Measurements from ENCODE around the gene TBC1D22A. TPM values are rescaled to one million over a fixed set of nuclear protein-coding genes. Genes with fewer than 3 reads are reported as not detected.

The TBC1D22A gene
- total RNA-seq, 1 experiment from 2014 or later: 20.9 TPM

DNA sequence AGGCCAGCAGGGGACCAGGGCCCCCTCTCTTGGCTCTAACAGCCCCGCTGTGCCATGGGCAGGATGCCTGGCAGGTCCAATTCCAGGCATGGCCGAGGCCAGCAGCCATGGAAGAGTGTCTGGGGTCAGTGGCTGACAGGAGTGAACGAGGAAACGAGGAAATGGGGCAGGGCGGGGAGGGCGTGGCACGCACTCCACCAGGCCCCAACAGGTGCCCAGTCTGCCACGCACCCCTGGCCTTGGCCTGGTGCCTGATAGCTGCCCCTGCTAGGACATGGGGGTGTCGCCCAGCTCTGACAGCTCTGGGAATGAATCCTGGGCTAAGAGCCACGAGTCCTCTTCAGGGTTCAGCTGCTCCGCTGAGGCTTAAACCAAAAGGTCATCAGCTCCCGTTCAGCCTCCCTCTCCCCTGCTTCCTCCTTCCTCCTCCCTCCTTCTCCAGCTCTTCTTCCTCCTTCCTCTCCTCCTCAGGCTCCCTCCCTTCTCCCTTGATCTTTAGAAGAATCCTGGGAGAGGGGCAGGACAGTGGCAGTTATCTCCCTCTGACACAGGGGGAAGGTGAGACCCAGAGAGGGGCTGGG is 11.5 kb upstream of the TBC1D22A start (continued):
- TF ChIP-seq EZH2 (IDR thresholded peaks at IDR 0.05): no peak
- no peak for TF ChIP-seq MAX (IDR thresholded peaks at IDR 0.05)

- CTCF ChIA-PET: no interaction called here
- peaks cover 6 to 10% of the 10 kb centered on the region in 2 experiments; a peak in 1 of 4 replicates for H3K9me3 ChIP-seq (ENCODE audit: control insufficient read depth in 1 of 2, insufficient read depth in 1 of 2, low read depth in 1 of 2, low read length in 2 of 2)
- ATAC-seq: no peak
- H3K27me3 ChIP-seq (ENCODE audit: insufficient read depth, low read length): no peaks in the 10 kb centered on the region
- H3K79me2 ChIP-seq (ENCODE audit: insufficient read depth, low read length): no peaks in the 10 kb centered on the region
- H3K27ac ChIP-seq (ENCODE audit: low read depth, low read length): no peak overlapping the region
- H3K4me3 ChIP-seq (replicated peaks in 1 of 2; ENCODE audit: low read depth in 1 of 2, low read length in 2 of 2): no peak overlapping the region
- H3K9ac ChIP-seq (ENCODE audit: low read length): no peak overlapping the region
- BruUV-seq (replicated peaks): no TSS peak
- H3K36me3 ChIP-seq (ENCODE audit: control insufficient read depth in 1 of 2, insufficient read depth in 2 of 2, low read length in 2 of 2): no peaks in the 10 kb centered on the region
- H2AFZ ChIP-seq (ENCODE audit: low read depth, low read length, poor library complexity, severe bottlenecking): no peak overlapping the region
- no peak for TF ChIP-seq ZNF274 (IDR thresholded peaks at IDR 0.05; ENCODE audit: low read depth, low read length)
- no peak for TF ChIP-seq SP1 (IDR thresholded peaks at IDR 0.05; ENCODE audit: low read depth)
- TF ChIP-seq YY1 (IDR thresholded peaks at IDR 0.05; ENCODE audit: extremely low read depth, insufficient replicate concordance, low read depth, low read length): no peak
- no peak for TF ChIP-seq TCF7L2 (IDR thresholded peaks at IDR 0.05; ENCODE audit: borderline replicate concordance, extremely low read depth, insufficient read depth, insufficient read length)
- TF ChIP-seq ELF1 (IDR thresholded peaks at IDR 0.05; ENCODE audit: borderline replicate concordance, low read depth): no peak
- no peak for TF ChIP-seq EZH2 (IDR thresholded peaks at IDR 0.05)
- peaks cover 16 to 41% of the 10 kb centered on the region in 2 experiments for H3K4me1 ChIP-seq (ENCODE audit: control insufficient read depth in 1 of 2, insufficient read depth in 2 of 2, low read length in 2 of 2)
- POLR2A ChIA-PET: interaction anchor here (2.1 kb wide), 1 partner anchor 10 kb away, joined by 8 read pairs; the partner anchor contains the start of gene TBC1D22A
- intact Hi-C loops (cut with micrococcal nuclease): no loop called here
- H3K9me2 ChIP-seq (ENCODE audit: insufficient read depth): no peaks in the 10 kb centered on the region
- no peak overlapping the region for H3K4me2 ChIP-seq (ENCODE audit: low read length)
- RAD21 ChIA-PET (ENCODE audit: low non-redundant PET in 1 of 2, low total read pairs in 2 of 2, uncharacterized antibody in 2 of 2, unreplicated experiment in 2 of 2): interaction anchor here in 1 of 2 experiments (0.6 kb wide), 1 partner anchor 128 kb away, joined by 8 read pairs; no protein-coding TSS in a partner anchor
- no peak for DNase-seq (ENCODE audit: low read depth, low spot score)
- no peaks in the 10 kb centered on the region for H4K20me1 ChIP-seq (ENCODE audit: insufficient read depth)
Measured at GRCh38 chr22:46752286-46752987, 10.0 kb upstream of the TBC1D22A start.
